ENCODE data around the gene TNFRSF12A. TPM values are rescaled to one million over a fixed set of nuclear protein-coding genes. Genes with fewer than 3 reads are reported as not detected.
A peak's percentile ranks its signal among the peaks of the same experiment; 100 is the strongest.

TNFRSF12A gene
- total and polyA plus RNA-seq, 2 of the 8 experiments (the other 6 are each of a cell fraction or from before 2014, with no cell fraction given): 81.0 to 82.5 TPM

DNA sequence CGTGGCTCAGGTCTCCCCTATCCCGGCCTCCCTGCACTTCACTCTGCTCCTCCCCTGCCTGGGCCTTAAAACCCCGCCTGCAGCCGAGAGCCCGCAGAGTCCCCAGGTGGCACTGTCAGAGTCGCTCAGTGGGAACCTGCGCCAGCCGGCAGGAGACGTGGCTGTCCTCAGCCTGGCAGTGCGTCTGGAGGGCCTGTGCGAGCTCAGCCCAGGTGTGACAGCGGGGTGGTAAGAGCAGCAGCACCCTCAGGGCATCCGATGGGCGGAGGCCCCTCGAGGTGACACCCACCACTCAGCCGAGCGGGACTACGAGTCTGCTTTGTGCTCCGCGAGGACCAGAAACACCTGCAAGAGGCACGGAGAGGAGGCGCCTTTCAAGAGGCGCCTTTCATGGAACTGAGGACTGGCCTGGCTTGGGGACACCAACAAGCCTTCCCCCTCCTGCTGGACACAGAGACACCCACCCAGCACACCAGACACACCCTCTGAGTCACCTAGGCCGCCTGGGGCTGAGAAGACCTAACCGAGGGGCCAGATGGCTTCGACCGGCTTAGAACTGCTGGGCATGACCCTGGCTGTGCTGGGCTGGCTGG, 7.2 kb upstream of the TNFRSF12A start, which contains the start of gene CLDN9:
Gene CLDN9, plus strand, starts transcription at position 96 of the 593 bp plus-strand sequence. Its CDS starts 440 bp downstream, at position 536.
- Histone ChIP-seq H3K79me2 (ENCODE audit: control insufficient read depth in 1 of 2, insufficient read depth in 2 of 2, low read length in 2 of 2) (peaks cover 11 to 28% of the 10 kb centered on the region in 2 experiments), H2BK20ac (ENCODE audit: low read length) (peak within 1 kb of the TSS; percentile 92), H3K23ac (ENCODE audit: insufficient read length) (no peak within 1 kb of the TSS), H2BK5ac (ENCODE audit: low read depth, low read length) (peak within 1 kb of the TSS; percentile 77), H4K5ac (ENCODE audit: insufficient read length, low read depth, low read length) (no peak within 1 kb of the TSS), H4K20me1 (replicated peaks in 1 of 2; ENCODE audit: control insufficient read depth in 1 of 2, insufficient read depth in 2 of 2, low read length in 2 of 2) (peaks cover 16 to 32% of the 10 kb centered on the region in 2 experiments), H2AFZ (ENCODE audit: low read length) (no peak within 1 kb of the TSS), H3K56ac (replicated peaks; ENCODE audit: insufficient read length, low read depth, low read length) (no peak within 1 kb of the TSS), H2BK15ac (ENCODE audit: low read length) (peak within 1 kb of the TSS; percentile 98), H2BK12ac (ENCODE audit: low read depth, low read length) (peak within 1 kb of the TSS; percentile 98), H2AK5ac (ENCODE audit: low read depth, low read length) (peak within 1 kb of the TSS; percentile 92; the same call in 1 of the 2 replicates), H3K36me3 (ENCODE audit: control insufficient read depth in 2 of 4, insufficient read depth in 4 of 4, low read length in 3 of 4) (peaks cover 6 to 20% (median 12%) of the 10 kb centered on the region in 4 experiments; a peak in 7 of 8 replicates), H2BK120ac (replicated peaks; ENCODE audit: low read depth, low read length) (peak within 1 kb of the TSS; percentile 87), H4K91ac (replicated peaks; ENCODE audit: insufficient read length, low read length) (peak within 1 kb of the TSS; percentile 93), H3K9ac (replicated peaks in 1 of 4; ENCODE audit: extremely low read depth in 1 of 4, low read depth in 3 of 4, low read length in 3 of 4) (peak within 1 kb of the TSS in 1 of 4 experiments; percentile 9; a peak in 2 of 7 replicates), H3K27me3 (replicated peaks in 1 of 4; ENCODE audit: control insufficient read depth in 3 of 4, extremely low read depth in 1 of 4, insufficient read depth in 3 of 4, low read length in 3 of 4) (no peaks in the 10 kb centered on the region; a peak in 1 of 7 replicates), H3K4me3 (ENCODE audit: extremely low read depth in 1 of 4, insufficient read depth in 2 of 4, low read depth in 3 of 4, low read length in 4 of 4) (peak within 1 kb of the TSS; percentile 32 to 58 (median 46)), H3K4me2 (ENCODE audit: insufficient read depth in 1 of 2, low read depth in 2 of 2, low read length in 2 of 2) (peak within 1 kb of the TSS; percentile 80), H3K23me2 (ENCODE audit: low read depth, low read length) (peaks cover 30% of the 10 kb centered on the region), H3K79me1 (ENCODE audit: low read depth, low read length) (peaks cover 11% of the 10 kb centered on the region; the same call in 1 of the 2 replicates), H3K14ac (ENCODE audit: insufficient read length) (no peak within 1 kb of the TSS), H4K8ac (ENCODE audit: extremely low read depth, insufficient read depth, low read length) (peak within 1 kb of the TSS; percentile 58), H3K4ac (replicated peaks; ENCODE audit: insufficient read length, low read depth, low read length) (peak within 1 kb of the TSS; percentile 94), H3K4me1 (replicated peaks in 1 of 4; ENCODE audit: control insufficient read depth in 3 of 4, insufficient read depth in 4 of 4, low read length in 3 of 4) (peaks cover 14 to 63% (median 50%) of the 10 kb centered on the region in 4 experiments), H3K9me3 (ENCODE audit: insufficient read depth in 2 of 2, low read depth in 1 of 2, low read length in 1 of 2) (no peaks in the 10 kb centered on the region), H3K27ac (ENCODE audit: low read depth, low read length) (no peak within 1 kb of the TSS), H3K18ac (ENCODE audit: extremely low read depth, low read length) (peak within 1 kb of the TSS; percentile 98)
- ChIA-PET POLR2A (ENCODE audit: partially characterized antibody) (interaction anchor here (0.7 to 35.7 kb wide), 18 partner anchors 4 to 122 kb away, joined by 3 to 1808 read pairs (median 4); partner anchors contain the start of genes BICDL2, CLDN6, CLDN9 and HCFC1R1), CTCF (ENCODE audit: partially characterized antibody) (interaction anchor here (1.0 to 17.3 kb wide), 5 partner anchors 9 to 137 kb away, joined by 3 to 639 read pairs (median 9); partner anchors contain the start of genes BICDL2, CLDN6, HCFC1R1 and THOC6)
- 0 out of 4 replicates have a peak, but pooled peaks of 1 of the 2 experiments have one; percentile 62 for TF ChIP-seq SIN3A (conservative IDR thresholded peaks at IDR 0.05 in 1 of 2, IDR thresholded peaks at IDR 0.05 in 1 of 2; ENCODE audit: low read depth in 1 of 2, low read length in 2 of 2)
- TF ChIP-seq TBP (IDR thresholded peaks at IDR 0.05; ENCODE audit: low read depth, low read length): peak; percentile 47; the same call in 1 of the 2 replicates
- TF ChIP-seq CBX8 (IDR thresholded peaks at IDR 0.05; ENCODE audit: borderline replicate concordance, low read depth, low read length): no peak
- peak; percentile 19; the same call in 1 of the 2 replicates for TF ChIP-seq TAF1 (IDR thresholded peaks at IDR 0.05; ENCODE audit: low read depth, low read length)
- TF ChIP-seq SP4 (IDR thresholded peaks at IDR 0.05; ENCODE audit: low read length): no peak
- DNase-seq (ENCODE audit: low read depth in 1 of 2, low spot score in 2 of 2) (peak in 1 of 2 experiments; percentile 82), FAIRE-seq (no peak)
- WGBS, 2 experiments (ENCODE audit: extremely low coverage in 1 of 2, insufficient coverage in 1 of 2, insufficient read length in 1 of 2, insufficient replicate concordance in 2 of 2, low coverage in 1 of 2, low lambda C conversion rate in 2 of 2, missing lambda C conversion rate in 1 of 2): 21% methylated on average over 24 of the region's 27 CpGs; no CpG with 5 or more reads in 1 of the 2 experiments
